ENCODE results near the gene RAPH1.
"Not testable (repeated sequence)": the region's sequence is repeated elsewhere in the genome, so short reads cannot be mapped to it uniquely, and the experiment has no call there.

The RAPH1 gene

DNA sequence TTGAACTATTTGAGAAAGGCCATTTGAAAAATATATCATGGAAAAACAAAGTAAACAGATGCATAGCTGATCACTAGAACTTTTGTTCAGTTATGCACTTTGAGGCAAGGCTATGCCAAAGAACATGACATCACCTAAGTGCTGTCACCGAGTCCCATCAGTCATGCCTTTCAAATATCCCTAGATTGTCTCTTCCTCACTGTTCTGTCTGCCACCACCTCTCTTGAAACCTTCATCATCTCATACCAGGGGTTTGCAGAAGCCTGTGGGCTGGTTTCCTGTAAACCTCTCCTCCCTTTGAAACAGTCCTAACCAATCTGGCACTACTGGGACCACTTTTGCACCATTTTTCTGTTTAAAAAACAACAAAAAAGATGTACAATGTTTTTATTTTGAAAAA is 12.3 kb upstream of the RAPH1 start:
- DNase-seq = no peak

DNA sequence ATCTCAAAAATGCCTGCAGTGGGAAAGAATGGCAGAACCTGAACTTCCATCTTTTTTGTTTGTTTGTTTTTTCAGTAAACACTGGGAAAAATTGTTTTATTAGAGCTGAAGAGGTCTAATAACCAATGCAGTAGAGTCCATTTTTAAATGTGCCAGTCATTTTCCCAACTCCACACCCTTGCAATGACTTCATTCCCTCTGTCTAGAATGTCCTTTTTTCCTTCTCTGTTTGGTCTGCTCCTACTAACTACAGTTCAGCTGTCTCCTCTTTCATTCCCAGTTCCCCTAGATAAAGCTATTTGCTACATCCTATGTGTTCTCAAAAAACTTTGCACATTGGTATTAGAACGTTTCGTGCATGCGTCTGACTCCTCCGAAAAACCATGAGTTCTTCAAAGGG is 9.3 kb upstream of the RAPH1 start:
- DNase-seq = no peak

DNA sequence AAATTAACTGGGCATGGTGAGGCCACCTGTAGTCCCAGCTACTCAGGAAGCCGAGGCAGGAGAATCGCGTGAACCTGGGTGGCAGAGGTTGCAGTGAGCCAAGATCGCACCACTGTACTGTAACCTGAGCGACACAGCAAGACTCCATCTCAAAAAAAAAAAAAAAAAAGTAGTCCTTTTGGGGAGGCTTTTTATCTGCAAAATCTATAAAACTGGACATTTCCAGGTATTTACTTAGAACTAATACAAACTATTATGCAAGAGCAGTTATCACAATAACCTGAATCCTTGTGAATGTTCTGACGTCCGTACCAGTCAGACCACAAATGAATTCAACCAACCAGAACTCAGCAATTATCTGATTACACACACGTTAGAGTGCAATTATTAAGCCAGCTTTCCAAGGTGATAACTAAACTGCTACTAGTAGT is 8.8 kb upstream of the RAPH1 start:
- DNase-seq = no peak

DNA sequence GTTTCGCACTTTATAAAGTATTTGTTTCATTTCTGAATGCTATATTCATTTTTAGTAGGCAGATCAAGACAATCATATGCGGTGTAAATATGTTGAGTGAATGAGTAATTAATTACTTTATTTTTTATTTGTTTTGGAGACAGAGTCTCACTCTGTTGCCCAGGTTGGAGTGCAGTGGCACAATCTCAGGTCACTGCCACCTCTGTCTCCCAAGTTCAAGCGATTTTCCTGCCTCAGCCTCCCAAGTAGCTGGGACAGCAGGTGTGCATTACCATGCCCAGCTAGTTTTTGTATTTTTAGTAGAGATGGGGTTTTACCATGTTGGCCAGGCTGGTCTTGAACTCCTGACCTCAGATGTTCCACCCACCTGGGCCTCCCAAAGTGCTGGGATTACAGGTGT is 5.5 kb upstream of the RAPH1 start:
- DNase-seq = not testable (repeated sequence)

DNA sequence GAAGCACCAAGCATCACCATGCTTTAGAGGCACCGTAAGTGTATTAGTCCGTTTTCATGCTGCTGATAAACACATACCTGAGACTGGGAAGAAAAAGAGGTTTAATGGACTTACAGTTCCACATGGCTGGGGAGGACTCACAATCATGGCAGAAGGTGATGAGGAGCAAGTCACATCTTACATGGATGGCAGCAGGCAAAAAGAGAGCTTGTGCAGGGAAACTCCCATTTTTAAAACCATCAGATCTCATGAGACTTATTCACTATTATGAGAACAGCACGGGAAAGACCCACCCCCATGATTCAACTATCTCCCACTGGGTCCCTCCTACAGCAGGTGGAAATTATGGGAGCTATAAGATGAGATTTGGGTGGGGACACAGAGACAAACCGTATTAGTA is 3.1 kb upstream of the RAPH1 start:
- not testable (repeated sequence) for DNase-seq

DNA sequence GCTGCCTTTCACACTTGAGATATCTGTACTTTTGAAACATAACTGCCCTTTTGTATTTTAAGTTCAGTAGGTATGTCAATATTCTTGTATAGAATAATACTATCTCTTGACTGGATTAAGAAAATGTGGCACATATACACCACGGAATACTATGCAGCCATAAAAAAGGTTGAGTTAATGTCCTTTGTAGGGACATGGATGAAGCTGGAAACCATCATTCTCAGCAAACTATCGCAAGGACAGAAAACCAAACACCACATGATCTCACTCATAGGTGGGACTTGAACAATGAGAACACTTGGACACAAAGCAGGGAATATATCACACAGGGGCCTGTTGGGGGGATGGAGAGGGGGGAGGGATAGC is 1.5 kb upstream of the RAPH1 start:
- not testable (repeated sequence) for DNase-seq

DNA sequence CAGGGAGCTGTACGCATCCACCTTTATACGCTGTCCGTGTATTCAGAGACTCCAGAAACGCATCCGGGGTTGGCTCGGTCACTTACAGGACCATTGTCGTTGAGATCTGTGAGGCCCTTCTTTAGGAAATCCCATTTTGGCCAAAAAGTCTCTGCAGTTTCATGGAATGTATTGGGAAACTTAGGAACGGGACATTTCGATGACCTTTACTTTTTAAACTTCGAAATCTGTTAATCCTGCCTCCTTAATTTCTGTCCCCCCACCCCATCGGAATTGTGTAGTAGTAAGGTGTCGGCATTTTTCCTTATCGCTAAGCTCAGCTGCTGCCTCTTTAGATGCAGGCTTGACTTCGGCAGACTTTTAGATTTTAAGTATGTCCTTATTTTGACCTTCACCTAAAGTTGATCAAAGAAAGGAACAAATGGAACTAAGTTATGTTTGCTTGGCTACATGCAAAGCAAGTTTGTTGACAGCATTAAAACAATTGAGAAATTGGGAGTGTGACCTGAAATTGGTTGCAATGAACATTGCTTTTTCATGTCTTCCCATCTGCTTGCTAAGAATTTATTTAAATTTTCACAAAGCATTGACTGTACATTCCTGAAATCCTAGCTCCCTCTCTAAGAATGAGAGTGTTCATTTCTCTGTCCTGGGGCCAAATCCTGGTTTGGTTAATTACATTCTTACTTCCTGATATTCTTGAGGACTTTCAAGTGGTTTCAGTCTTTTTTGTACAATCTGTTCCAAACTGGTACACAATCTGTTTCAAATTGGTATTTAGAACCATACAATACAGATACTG is 884 bp upstream of the RAPH1 start:
- DNase-seq = no peak

DNA sequence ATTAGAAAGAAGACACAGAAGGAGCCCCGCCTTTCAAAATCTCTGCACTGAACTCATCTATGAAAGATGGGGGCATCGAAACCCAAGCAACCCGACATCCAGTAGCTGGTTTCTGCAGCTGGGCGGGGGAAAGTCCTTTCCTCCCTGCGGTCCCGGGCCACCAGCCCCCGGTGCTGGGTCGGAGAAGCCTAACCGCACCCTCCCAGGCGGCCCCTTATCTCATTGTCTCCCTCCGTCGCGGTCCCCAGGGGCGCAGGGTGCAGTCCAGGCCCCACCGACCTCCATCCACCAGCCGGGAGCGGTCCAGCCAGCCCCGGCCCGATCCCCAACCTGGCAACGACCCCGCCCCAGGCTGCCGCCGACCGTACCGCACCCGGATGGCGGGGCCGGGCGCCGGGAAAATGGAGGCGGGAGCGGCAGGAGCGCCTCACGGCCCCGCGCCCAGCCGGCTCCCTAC is 452 bp downstream of the RAPH1 start:
- no peak for DNase-seq

DNA sequence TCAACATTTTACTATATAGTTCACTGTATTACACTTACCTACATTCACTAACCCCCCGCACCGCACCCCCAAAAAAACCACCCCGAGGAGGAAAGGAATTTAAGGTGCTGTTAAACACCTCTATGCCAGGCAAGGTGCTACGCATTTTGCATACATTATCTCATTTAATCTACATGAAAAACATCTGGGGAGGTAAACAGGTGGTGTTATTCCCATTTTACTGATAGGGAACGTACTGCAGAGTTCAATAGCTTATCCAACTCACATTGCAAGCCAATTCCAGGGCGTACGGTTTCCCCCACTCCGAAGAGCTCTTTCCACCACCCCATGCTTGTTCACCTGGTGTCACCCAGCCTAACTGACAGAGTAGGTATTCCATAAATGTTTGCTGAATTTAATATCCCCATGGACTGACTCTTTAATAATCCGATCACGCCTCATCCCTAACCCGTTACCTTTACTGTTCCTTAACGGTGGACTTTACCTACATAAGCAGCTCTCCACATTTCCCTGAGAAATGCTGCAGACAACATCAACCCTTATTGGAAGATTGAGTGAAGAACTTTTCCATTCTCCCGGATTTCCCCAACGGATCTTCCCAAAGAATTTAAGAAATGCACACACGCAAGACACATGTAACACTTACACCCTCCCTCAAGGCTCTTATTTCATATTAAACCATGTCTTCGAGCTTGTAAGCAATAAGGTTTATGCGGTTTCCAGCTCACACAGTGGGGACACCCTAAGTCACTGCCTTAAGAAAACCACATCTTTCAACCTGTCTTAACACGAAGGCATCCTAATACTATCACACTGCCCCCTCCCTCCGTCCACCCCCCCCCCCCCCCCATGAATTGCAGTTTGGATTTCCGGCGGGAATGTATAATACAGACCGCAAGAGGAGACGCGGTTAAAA is 1.2 kb downstream of the RAPH1 start:
- no peak for DNase-seq

DNA sequence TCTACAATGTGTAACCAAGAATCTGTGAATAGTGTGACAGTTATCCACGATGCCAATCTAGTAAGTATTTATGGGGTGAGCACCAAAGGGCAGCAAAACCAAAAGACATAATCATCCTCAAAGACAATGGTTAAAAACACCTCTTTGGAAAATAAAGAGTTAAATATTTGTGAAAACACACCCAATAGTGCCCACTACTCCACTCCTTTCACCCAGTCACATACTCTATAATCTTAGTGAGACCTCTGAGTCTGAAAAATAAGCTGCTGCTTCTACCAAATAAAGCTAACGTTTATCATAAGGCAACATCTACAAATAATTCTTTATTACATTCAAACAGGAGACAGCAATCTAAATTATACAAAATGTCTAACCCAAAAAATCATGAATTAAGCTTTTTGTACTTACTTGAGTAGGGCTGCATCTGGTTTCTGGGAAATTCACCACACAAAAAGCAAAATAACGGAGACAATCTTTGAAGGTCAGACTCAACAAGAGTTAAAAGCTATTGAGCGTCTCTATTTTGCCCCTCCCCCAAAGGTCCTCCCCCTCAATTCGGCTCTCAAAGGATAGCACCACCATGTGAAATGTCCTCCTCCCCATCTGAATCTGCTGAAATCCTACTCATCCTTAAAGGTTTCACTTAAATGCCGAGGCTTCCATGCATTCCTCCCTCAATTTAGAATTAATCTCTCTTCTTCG is 2.0 kb downstream of the RAPH1 start:
- no peak for DNase-seq

DNA sequence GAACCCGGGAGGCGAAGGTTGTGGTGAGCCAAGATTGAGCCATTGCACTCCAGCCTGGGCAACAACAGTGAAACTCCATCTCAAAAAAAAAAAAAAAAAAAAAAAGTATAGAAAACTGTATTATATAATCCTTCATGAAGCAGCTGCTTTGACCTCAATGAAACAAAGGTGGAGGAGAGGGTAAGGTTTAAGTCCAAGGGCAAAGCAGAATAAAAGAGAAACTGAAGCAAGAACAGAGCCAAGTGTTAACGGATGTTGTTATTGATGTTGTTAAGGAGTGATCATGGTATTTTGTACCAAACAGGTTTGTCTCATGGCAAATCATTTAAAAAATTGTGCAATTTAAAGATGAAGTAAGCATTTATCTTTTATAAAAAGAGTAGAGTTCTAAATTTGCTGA is 7.4 kb downstream of the RAPH1 start:
- no peak for DNase-seq

DNA sequence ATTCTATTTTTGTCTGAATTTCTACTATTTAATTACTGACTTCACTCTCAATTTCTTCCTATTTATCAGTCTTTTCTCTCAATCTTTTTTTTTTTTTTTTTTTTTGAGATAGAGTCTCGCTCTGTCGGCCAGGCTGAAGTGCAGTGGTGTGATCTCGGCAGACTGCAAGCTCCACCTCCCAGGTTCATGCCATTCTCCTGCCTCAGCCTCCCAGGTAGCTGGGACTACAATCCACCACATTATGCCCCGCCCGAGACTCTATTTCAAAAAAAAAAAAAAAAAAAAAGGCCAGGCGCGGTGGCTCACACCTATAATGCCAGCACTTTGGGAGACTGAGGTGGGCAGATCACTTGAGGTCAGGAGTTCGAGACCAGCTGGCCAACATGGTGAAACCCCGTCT is 21.8 kb downstream of the RAPH1 start:
- DNase-seq = not testable (repeated sequence)

DNA sequence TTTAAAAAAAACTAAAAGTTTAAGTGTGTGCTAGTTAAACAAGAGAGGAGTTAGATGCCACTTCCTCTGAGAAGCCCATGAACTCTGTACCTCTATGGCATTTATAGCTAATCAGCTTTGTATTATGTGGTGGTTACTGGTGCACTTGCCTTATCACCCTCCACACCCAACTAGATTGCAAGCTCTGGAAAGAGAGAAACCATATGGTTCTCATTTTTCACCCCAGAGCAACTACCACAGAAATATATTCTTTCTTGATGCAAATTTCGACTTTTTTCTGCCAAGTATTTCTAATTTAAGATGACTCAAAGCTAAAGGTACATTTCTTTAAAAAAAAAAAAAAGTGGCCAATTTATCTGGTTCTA is 24.2 kb downstream of the RAPH1 start:
- peak; percentile 62 for DNase-seq

DNA sequence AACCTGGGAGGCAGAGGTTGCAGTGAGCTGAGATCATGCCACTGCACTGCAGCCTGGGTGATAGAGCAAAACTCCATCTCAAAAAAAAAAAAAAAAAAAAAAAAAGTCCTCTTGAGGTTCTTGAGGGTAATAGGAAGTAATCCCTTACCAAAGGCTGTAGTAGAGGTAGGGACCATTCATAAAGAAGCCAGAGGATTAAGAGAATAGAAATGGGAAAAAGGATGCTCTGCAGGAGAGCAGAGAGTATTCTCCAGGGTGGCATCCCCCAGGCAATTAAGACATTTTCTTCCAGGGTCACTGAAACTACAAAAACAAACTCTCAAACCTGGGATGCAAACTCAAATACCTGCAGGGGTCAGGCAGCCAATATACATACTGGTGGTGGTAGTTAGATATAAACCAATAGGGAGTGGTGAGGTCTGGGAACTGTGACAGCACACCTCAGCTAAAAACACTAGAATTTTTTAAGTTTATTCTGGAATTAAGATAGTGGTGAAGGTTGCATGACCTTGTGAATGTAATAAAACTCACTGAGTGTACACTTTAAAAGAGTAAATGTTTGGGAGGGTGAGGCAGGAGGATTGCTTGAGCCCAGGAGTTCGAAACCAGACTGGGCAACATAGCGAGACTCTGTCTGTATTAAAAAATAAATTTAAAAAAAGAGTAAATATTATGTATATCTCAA is 24.7 kb downstream of the RAPH1 start:
- DNase-seq = no peak

DNA sequence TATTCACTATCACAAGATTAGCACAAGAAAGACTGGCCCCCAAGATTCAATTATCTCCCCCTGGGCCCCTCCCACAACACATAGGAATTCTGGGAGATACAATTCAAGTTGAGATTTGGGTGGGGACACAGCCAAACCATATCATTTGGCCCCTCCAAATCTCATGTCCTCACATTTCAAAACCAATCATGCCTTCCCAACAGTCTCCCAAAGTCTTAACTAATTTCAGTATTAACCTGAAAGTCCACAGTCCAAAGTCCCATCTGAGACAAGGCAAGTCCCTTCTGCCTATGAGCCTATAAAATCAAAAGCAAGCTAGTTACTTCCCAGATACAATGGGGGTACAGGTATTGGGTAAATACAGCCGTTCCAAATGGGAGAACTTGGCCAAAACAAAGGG is 31.6 kb downstream of the RAPH1 start:
- DNase-seq = not testable (repeated sequence)

DNA sequence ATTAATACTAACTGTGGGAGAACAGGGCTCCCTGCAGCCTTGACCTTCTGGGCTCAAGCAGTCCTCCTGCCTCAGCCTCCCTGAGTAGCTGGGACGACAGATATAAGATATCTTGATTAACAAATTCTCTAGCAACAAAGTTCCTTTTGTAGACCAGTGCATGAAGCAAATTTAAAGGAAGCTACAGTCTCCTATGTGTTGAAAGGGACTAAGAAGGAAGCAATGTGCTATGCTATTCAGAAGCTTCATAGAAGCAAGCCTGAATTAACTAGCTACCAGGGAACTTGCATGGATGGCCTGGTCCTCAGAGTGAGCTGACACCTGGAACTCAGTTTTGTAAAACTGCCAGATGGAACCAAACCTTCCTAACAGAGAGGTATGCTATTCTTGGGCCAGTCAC is 33.2 kb downstream of the RAPH1 start:
- DNase-seq = no peak

DNA sequence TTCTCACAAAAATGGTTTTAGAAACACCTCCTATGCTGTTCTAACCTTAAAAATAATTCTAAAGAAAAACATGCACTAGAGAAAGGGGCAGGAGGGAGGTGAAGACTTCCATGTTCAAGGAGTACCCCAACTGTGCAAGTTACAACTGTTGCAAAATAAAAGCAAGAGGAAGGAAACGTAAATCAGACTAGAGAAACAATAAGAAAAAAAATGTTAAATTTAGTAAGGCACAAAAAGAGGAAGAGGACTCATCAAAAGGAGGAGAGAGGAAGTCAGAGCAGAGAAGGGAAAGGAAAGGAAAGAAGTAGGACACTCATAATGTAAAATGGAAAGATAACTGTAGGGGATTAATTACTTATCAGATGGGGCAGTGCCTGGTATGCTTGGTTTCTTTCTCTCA is 34.1 kb downstream of the RAPH1 start:
- DNase-seq = no peak

DNA sequence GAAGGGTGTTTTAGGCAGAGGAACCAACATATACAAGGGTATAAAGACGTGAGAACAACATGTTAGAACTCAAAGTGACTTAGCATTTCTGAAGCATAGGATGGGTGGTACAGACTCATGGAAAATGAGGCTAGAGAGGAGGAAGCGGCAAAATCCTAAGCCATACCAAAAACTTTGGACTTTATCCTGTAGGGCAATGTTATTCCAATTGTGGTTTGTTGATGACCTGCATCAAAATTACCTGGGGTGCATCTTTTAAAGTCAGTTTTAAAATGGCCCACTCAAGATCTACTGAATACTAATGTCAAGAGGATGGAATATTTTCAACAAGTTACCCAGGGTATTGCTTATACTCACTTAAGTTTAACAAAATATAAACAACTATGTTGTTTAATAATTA is 34.8 kb downstream of the RAPH1 start:
- DNase-seq = no peak

DNA sequence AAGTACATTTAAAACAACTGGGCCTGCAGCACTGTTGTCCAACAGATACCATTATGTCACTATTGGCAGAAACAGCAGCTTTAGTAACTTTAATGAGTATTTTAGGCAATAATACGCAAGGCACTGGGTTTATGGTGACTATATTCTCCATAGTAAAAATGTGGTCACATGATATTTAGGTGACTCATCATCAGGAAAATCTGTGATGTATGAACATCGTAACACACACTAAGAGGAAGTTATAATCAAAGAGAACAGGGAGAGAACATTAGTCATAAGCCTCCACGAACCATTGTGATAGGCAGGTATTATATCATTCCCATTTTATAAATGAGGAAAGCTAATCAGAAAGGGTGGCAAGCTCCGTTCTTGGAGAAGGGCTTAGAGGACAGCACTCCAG is 36.9 kb downstream of the RAPH1 start:
- DNase-seq = no peak

DNA sequence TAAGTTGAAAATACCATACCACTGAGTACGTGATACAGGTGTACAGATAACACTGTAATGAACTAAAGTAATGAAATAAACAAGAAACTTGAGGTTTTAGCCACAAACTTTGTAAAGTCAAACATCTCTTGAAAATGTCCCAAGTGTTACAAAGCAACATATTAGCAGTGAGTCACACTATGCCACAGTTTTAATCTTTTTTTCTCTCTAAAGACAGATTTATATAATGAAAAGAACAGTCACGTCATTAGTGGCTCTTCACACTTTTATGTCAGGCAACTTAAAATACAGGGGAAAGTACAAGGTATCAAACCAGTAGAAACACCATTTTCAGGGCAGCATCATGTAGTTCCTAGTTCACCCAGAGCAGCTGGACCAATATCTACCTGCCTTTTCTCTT is 42.1 kb downstream of the RAPH1 start:
- DNase-seq = no peak

DNA sequence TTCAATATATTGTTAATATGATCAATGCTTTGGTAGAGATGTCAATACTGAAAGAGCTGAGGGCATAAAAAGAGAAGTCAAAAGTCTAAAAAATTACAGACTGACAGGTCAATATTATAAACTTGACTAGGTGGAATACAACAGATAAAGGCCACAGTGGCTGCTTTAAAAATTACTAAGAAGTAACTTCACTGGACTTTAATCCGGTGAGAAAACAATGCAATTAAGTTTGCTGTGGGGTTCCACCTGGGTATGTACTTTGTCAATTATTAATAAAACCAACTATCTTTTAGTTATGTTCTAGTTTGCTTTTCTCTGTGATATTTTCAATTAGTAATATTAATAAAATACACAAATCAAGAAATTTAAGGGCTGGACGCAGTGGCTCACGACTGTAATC is 44.7 kb downstream of the RAPH1 start:
- no peak for DNase-seq

DNA sequence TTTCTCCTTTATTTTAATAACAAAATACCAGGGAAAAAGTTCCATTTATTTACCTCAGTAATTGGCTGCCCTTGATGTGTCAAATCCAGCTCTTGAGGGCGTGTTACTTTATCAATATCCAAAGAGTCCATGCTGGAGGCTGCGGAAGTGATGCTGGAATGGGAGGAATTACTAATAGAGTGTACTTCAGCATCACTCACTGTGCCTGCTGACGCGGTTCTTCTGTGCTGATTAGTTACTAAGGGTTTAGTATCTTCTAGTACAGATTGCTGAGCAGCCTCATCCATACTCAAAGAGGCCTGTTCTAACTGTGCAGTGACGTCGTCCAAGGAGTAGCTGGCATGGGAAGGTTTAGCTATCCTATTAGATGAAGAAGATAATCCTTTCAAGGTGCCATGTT is 45.6 kb downstream of the RAPH1 start:
- no peak for DNase-seq
